Measurements from ENCODE around the gene SFMBT1.

DNA sequence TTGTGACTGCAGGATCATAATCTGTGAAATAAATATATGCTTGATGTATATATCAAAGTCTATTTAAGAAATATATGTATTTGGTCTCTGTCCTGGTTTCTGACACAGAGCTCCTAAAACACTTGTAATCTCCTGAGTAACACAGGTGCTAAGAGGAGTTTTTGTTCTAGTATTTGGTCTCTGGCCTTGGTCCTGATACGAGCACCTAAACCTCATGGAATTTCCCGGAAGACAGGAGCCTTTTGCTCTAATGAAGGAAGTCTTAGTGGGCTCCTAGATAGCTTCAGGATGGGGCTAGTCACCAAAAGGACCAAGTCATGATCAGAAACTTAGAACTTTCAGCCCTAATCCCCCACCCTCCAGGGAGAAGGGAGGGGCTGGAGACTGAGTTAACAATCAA, 191.9 kb downstream of the SFMBT1 start:
- TF ChIP-seq CTCF (IDR thresholded peaks at IDR 0.05) = no peak
- TF ChIP-seq POLR2AphosphoS5 (IDR thresholded peaks at IDR 0.05; ENCODE audit: insufficient read depth in 1 of 2, low read depth in 1 of 2) = no peak
- TF ChIP-seq POLR2A (IDR thresholded peaks at IDR 0.05) = no peak
